Stomach (tissue), 4 donors: ENCODE measurements around the gene CCHCR1.

Experiments used
- EP300 ChIP-seq: sonication (generic); formaldehyde crosslinking; IDR thresholded peaks from one replicate; pipeline ENCODE4 v1.6.1; 2017; ENCODE audit warnings: antibody characterized with exemption
- POLR2A ChIP-seq, 4 donors: fragments of 450-650 bp; IDR thresholded peaks; one replicate each; pipeline ENCODE4 v1.6.1; 2016; ENCODE audit warnings: antibody characterized with exemption in 4 of 4, control low read depth in 2 of 4, mild to moderate bottlenecking in 1 of 4, moderate library complexity in 1 of 4
- POLR2AphosphoS5 ChIP-seq, 3 donors: sonication (generic); formaldehyde crosslinking; IDR thresholded peaks; one replicate each; pipeline ENCODE4 v1.6.1; 2016; ENCODE audit warnings: antibody characterized with exemption in 3 of 3
- TF ChIP-seq, protein P1 (sequence below), 7 experiments: fragments of 450-650 bp in 4 of 7; fragments of 200-600 bp in 3 of 7; sonication (generic) in 3 of 7; IDR thresholded peaks; one replicate each; pipeline ENCODE4 v1.5.1; 2016 to 2019; ENCODE audit warnings: antibody characterized with exemption in 7 of 7, control low read depth in 2 of 7, mild to moderate bottlenecking in 1 of 7

- TF ChIP-seq, protein P1, sequence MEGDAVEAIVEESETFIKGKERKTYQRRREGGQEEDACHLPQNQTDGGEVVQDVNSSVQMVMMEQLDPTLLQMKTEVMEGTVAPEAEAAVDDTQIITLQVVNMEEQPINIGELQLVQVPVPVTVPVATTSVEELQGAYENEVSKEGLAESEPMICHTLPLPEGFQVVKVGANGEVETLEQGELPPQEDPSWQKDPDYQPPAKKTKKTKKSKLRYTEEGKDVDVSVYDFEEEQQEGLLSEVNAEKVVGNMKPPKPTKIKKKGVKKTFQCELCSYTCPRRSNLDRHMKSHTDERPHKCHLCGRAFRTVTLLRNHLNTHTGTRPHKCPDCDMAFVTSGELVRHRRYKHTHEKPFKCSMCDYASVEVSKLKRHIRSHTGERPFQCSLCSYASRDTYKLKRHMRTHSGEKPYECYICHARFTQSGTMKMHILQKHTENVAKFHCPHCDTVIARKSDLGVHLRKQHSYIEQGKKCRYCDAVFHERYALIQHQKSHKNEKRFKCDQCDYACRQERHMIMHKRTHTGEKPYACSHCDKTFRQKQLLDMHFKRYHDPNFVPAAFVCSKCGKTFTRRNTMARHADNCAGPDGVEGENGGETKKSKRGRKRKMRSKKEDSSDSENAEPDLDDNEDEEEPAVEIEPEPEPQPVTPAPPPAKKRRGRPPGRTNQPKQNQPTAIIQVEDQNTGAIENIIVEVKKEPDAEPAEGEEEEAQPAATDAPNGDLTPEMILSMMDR (IDR thresholded peaks at IDR 0.05) = no peak
- TF ChIP-seq POLR2A (IDR thresholded peaks at IDR 0.05) = no peak
- no peak for TF ChIP-seq POLR2AphosphoS5 (IDR thresholded peaks at IDR 0.05)
- no peak for TF ChIP-seq EP300
These were observed 21.4 kb upstream of the CCHCR1 start for GRCh38 chr6:31179042-31179386.
